ENCODE results near the gene SLC22A8. TPM values are rescaled to one million over a fixed set of nuclear protein-coding genes. Genes with fewer than 3 reads are reported as not detected.

The SLC22A8 gene
- total RNA-seq, 4 donors from 2014 or later = not detected

DNA sequence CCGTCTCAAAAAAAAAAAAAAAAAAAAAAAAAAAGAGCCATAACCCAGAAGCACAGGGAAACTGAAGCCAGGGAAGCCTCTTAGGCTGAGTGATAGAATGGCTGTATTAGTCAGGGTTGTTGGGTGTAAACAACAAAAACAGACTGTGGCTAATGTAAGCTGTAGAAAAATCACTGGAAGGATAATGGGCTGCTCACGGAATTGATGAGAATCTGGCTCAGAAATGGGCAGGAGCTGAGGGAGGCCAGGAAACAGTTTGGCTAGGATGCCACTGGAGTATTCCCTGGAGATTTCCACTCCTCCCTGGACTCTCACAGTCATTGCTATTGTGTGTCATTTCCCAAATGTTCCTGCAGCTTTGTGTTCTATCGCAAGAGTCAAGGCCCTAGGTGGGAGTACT is 53.2 kb downstream of the SLC22A8 start:
- Histone ChIP-seq H3K27ac (no peak overlapping the region), H3K36me3 (no peaks in the 10 kb centered on the region), H3K4me1 (peaks cover 0 to 14% (median 9%) of the 10 kb centered on the region in 3 donors), H3K9me3 (no peaks in the 10 kb centered on the region), H3K27me3 (peaks cover 0 to 4% (median 0%) of the 10 kb centered on the region in 4 donors), H3K4me3 (no peak overlapping the region)
- no peak for DNase-seq
- intact Hi-C loops (cut with DNase I) = no loop called here
- no peak for TF ChIP-seq POLR2A (IDR thresholded peaks at IDR 0.05)
- TF ChIP-seq, protein P1, sequence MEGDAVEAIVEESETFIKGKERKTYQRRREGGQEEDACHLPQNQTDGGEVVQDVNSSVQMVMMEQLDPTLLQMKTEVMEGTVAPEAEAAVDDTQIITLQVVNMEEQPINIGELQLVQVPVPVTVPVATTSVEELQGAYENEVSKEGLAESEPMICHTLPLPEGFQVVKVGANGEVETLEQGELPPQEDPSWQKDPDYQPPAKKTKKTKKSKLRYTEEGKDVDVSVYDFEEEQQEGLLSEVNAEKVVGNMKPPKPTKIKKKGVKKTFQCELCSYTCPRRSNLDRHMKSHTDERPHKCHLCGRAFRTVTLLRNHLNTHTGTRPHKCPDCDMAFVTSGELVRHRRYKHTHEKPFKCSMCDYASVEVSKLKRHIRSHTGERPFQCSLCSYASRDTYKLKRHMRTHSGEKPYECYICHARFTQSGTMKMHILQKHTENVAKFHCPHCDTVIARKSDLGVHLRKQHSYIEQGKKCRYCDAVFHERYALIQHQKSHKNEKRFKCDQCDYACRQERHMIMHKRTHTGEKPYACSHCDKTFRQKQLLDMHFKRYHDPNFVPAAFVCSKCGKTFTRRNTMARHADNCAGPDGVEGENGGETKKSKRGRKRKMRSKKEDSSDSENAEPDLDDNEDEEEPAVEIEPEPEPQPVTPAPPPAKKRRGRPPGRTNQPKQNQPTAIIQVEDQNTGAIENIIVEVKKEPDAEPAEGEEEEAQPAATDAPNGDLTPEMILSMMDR (IDR thresholded peaks at IDR 0.05) = no peak
- WGBS, 2 donors = 77 to 85% methylated on average over 2 of the region's 3 CpGs

DNA sequence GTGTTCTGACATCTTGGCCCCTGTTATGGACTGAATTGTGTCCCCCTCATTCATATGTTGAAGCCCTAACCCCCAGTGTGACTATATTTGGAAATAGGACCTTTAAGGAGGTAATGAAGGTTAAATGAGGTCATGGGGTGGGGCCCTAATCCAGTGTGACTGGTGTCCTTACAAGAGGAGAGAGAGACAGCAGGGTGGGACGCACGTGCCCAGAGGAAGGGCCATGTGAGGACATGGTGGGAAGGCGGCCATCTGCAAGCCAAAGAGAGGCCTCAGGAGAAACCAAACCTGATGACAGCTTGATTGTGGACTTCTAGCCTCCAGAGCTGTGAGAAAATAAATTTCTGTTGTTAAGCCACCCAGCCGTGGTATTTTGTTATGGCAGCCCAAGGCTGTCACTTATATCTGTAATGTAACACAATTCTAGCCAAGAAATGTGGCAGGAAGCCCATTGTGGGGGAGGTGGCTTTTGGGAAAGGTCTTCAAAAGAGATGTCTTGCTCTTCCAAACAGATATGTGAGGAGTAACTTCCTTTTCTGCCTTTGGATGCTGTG is 54.5 kb downstream of the SLC22A8 start:
- Histone ChIP-seq H3K4me3 (no peak overlapping the region), H3K4me1 (peaks cover 0 to 14% (median 9%) of the 10 kb centered on the region in 3 donors), H3K36me3 (no peaks in the 10 kb centered on the region), H3K9me3 (no peaks in the 10 kb centered on the region), H3K27me3 (no peaks in the 10 kb centered on the region), H3K27ac (no peak overlapping the region)
- TF ChIP-seq, protein P1 (IDR thresholded peaks at IDR 0.05) = no peak
- TF ChIP-seq POLR2A (IDR thresholded peaks at IDR 0.05) = no peak
- WGBS, 2 donors = 72 to 78% methylated on average over 4 of the region's 4 CpGs
- intact Hi-C loops (cut with DNase I) = no loop called here
- DNase-seq = no peak

DNA sequence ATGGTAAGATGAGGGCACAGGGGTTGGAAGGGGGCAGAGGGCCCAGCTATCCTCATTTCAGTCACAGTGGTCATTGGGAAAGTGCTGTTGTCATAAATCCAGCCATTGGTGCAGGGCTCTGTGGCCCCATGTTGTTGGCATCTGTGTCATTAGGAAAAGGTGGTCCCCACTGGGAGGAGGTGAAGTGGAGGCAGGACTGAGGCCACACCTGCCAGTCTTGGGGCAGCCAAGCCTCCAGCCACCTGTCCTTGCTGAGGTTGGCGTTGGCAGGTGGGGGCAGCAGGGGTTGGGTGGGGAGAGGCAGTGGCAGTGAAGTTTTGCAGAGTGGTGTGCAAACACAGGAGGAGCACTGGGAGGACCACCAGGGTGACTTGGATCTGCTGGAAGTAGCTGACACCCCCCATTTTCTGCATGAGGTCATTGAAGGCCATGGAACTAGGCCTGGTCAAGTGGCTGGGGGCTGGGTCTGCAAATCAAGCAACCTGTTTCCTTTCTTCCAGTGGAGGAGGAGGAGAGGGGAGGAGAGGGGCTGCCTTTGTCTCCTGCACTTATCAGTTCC is 56.1 kb downstream of the SLC22A8 start:
- Histone ChIP-seq H3K4me3 (no peak overlapping the region), H3K27ac (no peak overlapping the region), H3K4me1 (peaks cover 0 to 14% (median 9%) of the 10 kb centered on the region in 3 donors), H3K27me3 (no peaks in the 10 kb centered on the region), H3K9me3 (no peaks in the 10 kb centered on the region), H3K36me3 (no peaks in the 10 kb centered on the region)
- no CpG with 5 or more reads among the region's 1 CpG for WGBS, 2 donors
- intact Hi-C loops (cut with DNase I) = no loop called here
- no peak for DNase-seq
- TF ChIP-seq, protein P1 (IDR thresholded peaks at IDR 0.05) = no peak
- no peak for TF ChIP-seq POLR2A (IDR thresholded peaks at IDR 0.05)

DNA sequence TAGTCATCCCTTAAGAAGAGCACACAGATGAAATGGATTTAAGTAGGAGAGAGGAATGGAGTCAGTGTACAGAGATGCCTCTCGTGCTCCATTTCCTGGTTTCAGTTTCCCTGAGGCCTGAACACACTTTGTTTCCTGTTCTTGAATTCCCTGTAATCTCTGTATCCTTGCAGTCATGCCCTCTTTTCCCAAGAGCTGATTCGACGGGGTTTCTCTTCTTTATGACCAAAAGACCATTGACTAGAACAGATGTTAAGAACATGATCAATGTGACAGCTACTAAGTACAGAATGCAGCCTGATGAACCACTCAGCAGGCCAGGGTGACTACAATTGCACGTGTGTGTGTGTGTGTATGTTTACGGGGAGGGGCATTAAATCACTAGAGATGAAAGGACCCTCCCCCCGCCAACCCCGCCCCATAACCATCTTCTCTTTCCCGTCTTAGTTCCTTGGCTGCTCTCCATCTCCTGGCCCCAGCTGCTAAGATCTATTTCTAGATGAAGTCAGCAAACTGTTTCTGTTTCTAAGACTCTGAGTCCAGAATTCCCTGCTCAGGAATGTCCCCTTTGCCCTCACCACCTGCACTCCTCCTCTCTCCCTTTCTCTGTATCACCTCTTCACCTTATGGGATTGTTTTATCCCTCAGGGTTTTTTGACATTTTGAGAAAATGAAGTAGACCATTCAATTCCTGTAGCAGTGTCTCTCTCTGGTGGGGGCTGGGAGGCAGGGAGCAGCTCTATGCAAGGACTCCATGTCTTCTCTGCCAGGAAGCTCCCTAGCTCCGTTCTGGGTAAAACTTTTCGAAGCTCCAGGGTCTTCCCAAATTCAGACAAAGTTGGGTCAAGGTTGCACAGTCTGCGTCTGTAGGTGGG is 56.9 kb downstream of the SLC22A8 start:
- intact Hi-C loops (cut with DNase I) = no loop called here
- H3K9me3 ChIP-seq = no peaks in the 10 kb centered on the region
- no peak for DNase-seq
- WGBS, 2 donors = 23 to 32% methylated on average over 7 to 10 of the region's 11 CpGs
- peaks cover 0 to 14% (median 9%) of the 10 kb centered on the region in 3 donors for H3K4me1 ChIP-seq
- no peaks in the 10 kb centered on the region for H3K36me3 ChIP-seq
- H3K27me3 ChIP-seq = no peaks in the 10 kb centered on the region
- TF ChIP-seq POLR2A (IDR thresholded peaks at IDR 0.05) = no peak
- TF ChIP-seq, protein P1 (IDR thresholded peaks at IDR 0.05) = no peak
- no peak overlapping the region for H3K4me3 ChIP-seq
- no peak overlapping the region for H3K27ac ChIP-seq

GRCh38 chr11:62957147-62957546 is 58.5 kb downstream of the SLC22A8 start:
- no peak overlapping the region for H3K27ac ChIP-seq
- intact Hi-C loops (cut with DNase I) = no loop called here
- H3K4me1 ChIP-seq = peaks cover 0 to 14% (median 9%) of the 10 kb centered on the region in 3 donors
- TF ChIP-seq POLR2A (IDR thresholded peaks at IDR 0.05) = no peak
- TF ChIP-seq, protein P1 (IDR thresholded peaks at IDR 0.05) = no peak
- H3K4me3 ChIP-seq = no peak overlapping the region
- DNase-seq = no peak
- H3K27me3 ChIP-seq = no peaks in the 10 kb centered on the region
- no peaks in the 10 kb centered on the region for H3K9me3 ChIP-seq
- 95 to 98% methylated on average over 2 of the region's 2 CpGs for WGBS, 2 donors
- no peaks in the 10 kb centered on the region for H3K36me3 ChIP-seq

Measured in esophagus squamous epithelium (tissue), 5 donors.